ENCODE measurements around the gene PCSK4.

DNA sequence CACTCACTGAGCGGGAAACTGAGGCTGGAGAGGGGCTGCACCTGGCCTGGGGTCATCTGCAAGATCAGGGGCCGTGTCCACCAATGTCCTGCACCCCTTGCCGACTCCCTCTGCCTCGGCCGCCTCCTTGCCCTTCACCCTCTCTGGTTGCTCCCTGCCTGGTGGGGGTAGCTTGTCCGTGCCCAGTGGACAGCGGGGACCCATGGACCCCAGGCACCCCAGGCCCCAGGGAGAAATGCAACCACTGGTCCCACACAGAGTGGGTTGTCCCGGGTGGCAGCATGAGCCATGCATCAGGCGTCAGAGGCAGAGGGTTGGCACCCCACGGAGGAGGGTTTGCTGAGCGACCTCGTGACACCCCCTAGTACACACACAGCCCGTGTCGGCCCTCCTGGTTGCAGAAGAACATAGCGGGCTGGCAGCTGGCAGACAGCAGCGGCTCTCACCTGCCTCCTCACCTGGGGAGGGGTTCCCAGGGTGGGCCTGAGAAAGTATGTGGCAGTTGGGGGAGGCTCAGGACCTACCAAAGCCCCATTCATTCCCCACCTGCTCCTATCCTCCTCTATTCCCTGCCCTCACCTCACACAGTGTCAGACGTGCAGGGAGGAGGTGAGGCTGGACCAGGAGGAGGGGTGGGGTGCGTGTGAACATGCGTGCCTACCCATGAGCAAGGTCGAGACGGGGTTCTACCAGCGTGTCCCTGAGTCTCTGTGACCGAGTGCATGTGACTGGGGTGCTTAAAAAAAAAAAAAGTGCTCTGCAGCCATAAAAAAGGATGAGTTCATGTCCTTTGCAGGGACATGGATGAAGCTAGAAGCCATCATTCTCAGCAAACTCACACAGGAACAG lies 14.0 kb upstream of the PCSK4 start:
- TF ChIP-seq, protein P1, sequence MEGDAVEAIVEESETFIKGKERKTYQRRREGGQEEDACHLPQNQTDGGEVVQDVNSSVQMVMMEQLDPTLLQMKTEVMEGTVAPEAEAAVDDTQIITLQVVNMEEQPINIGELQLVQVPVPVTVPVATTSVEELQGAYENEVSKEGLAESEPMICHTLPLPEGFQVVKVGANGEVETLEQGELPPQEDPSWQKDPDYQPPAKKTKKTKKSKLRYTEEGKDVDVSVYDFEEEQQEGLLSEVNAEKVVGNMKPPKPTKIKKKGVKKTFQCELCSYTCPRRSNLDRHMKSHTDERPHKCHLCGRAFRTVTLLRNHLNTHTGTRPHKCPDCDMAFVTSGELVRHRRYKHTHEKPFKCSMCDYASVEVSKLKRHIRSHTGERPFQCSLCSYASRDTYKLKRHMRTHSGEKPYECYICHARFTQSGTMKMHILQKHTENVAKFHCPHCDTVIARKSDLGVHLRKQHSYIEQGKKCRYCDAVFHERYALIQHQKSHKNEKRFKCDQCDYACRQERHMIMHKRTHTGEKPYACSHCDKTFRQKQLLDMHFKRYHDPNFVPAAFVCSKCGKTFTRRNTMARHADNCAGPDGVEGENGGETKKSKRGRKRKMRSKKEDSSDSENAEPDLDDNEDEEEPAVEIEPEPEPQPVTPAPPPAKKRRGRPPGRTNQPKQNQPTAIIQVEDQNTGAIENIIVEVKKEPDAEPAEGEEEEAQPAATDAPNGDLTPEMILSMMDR (conservative IDR thresholded peaks at IDR 0.05; ENCODE audit: low read depth, low read length): no peak
- TF ChIP-seq EZH2 (IDR thresholded peaks at IDR 0.05; ENCODE audit: low read length, unreplicated experiment): no peak
